Testis (tissue), 3 donors: Measurements from ENCODE around the gene MAPK8IP1. TPM values are rescaled to one million over a fixed set of nuclear protein-coding genes. Genes with fewer than 3 reads are reported as not detected.

Experiments used
- DNase-seq: peaks from one replicate; pipeline ENCODE4 v3.0.0-alpha.2; 2019
- H3K27ac ChIP-seq, 2 donors: fragments of 200-600 bp; sonication (generic); one replicate each; pipeline ENCODE4 v1.5.1; 2019
- H3K27me3 ChIP-seq: fragments of 200-600 bp; sonication (generic); one replicate; pipeline ENCODE4 v1.5.1; 2019
- H3K36me3 ChIP-seq: fragments of 200-600 bp; sonication (generic); one replicate; pipeline ENCODE4 v1.5.1; 2017; ENCODE audit warnings: low read depth; ENCODE audit errors: missing control alignments
- H3K4me1 ChIP-seq: fragments of 200-600 bp; sonication (generic); one replicate; pipeline ENCODE4 v1.5.1; 2019
- H3K4me3 ChIP-seq, 2 donors: fragments of 200-600 bp; sonication (generic); one replicate each; pipeline ENCODE4 v1.5.1; 2017 to 2019
- H3K9me3 ChIP-seq: fragments of 200-600 bp; sonication (generic); one replicate; pipeline ENCODE4 v1.5.1; 2017
- CTCF ChIP-seq, 3 experiments: fragments of 450-650 bp in 2 of 3; fragments of 200-600 bp in 1 of 3; sonication (generic) in 1 of 3; IDR thresholded peaks; one replicate each; pipeline ENCODE4 v1.5.1; 2016 to 2019; ENCODE audit warnings: antibody characterized with exemption in 3 of 3, mild to moderate bottlenecking in 2 of 3, moderate library complexity in 1 of 3
- POLR2A ChIP-seq: fragments of 450-650 bp; IDR thresholded peaks from one replicate; pipeline ENCODE4 v1.6.1; 2017; ENCODE audit warnings: antibody characterized with exemption, mild to moderate bottlenecking, moderate library complexity
- WGBS, 2 donors: methylation state at CpG; one replicate each; pipeline ENCODE4 v1.1.5; 2018; 5-methylcytosine and 5-hydroxymethylcytosine counted together
- intact Hi-C: fragments of 100-400 bp; cut with DNase I; formaldehyde crosslinking; loops from one replicate; pipeline ENCODE4 v1.15.1; 2023; ENCODE audit warnings: low total_unique reads
- polyA plus RNA-seq: library from polyadenylated mRNA; stranded (reverse); fragments of 350-450 nt; fragmentation: Illumina TruSeq; extraction: RNeasy Lipid Tissue Mini Kit (QIAGEN cat#74804); gene quantifications from one replicate; pipeline ENCODE4 v1.2.3, GENCODE V29; 2014; ENCODE audit warnings: low read depth, low replicate concordance; ENCODE audit not compliant: insufficient read depth
- total RNA-seq, 2 donors: library from RNA; depleted of rRNA; stranded (reverse); fragments of >200 nt; gene quantifications; one replicate each; pipeline ENCODE4 v1.2.3, GENCODE V29; 2016

MAPK8IP1 gene
- total and polyA plus RNA-seq, 3 donors from 2014 or later: 54.5 to 62.9 (median 57.5) TPM

DNA sequence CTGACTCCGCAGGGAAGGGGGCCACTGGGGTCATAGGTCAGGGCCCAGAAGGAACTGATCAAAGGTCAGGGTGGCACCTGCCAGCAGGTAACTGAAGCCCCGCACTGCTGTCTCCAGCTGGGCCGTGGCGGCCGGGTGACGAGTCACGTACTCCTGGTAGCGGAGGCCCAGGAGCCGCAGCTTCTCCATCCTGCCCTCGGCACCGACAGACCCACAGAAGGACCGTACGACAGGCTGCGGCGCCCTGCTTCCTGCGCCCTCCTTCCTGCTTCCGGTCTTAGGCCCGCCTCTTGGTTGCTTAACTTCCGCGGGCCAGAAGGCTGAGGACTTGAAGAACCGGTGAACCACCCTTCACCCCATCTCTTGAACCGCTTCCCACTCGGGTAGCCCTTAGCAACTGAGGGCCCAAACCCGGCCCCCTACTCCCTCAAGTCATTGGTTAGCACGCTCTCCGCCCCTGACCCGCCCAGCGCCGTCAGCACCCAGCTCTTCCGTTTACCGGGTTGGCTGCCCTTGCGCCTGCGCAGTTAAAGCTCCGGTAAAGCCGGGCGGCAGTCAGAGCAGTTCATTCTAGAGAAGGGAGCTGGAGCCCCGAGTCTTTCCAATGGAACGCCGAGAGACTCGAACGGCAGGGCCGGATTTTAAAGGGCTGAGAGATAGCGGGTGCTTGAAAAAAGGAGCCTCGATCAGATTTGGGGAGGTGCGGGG lies 32.3 kb downstream of the MAPK8IP1 start, which contains the start of gene PEX16:
PEX16 (minus strand) TSS at position 255 of the 708 bp plus-strand sequence; CDS start at position 189, 66 bp downstream.
- H3K4me3 ChIP-seq: peak within 1 kb of the TSS; percentile 72 to 88
- intact Hi-C loops: no loop called here
- 1% methylated on average over 27 to 44 of the region's 45 CpGs for WGBS, 2 donors
- H3K9me3 ChIP-seq: no peaks in the 10 kb centered on the region
- no peaks in the 10 kb centered on the region for H3K27me3 ChIP-seq
- H3K4me1 ChIP-seq: peaks cover 22% of the 10 kb centered on the region
- no peak for TF ChIP-seq POLR2A
- peak in 1 of 3 experiments; percentile 16 for TF ChIP-seq CTCF (IDR thresholded peaks at IDR 0.05)
- DNase-seq: peak; percentile 96
- H3K36me3 ChIP-seq: no peaks in the 10 kb centered on the region
- peak within 1 kb of the TSS; percentile 69 to 85 for H3K27ac ChIP-seq

DNA sequence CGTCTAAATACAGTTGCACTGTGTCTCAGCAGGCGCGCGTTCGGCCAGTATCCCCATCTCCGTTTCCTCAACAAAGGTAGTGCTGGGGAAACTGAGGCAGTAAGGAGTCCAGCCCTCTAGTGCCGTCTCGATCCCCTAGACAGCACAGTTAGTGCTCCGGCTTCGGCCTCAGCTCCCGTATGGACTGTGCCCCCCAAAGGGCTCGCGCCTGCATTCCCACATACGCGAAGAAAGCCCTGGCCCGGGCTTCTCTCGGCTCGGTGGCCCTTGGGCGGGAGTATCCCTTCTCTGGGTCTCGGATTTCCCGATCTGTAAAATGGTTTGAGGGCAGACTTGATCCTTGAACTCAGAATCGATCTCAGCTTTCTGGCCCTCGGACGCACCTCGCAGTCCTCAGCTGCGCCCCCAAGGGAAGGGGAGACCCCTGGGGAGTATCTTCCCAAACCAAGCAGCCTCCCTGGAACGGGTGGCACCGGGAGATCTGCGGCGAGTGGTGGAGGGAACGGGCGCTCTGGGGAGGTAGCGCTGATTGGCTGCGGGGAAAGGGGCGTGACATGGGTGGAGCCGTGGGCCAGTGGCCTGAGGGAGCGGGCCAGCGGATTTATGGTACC lies 33.0 kb downstream of the MAPK8IP1 start:
- intact Hi-C loops: no loop called here
- no peaks in the 10 kb centered on the region for H3K36me3 ChIP-seq
- no peak for TF ChIP-seq POLR2A
- no peak for TF ChIP-seq CTCF (IDR thresholded peaks at IDR 0.05)
- peaks cover 22% of the 10 kb centered on the region for H3K4me1 ChIP-seq
- no peaks in the 10 kb centered on the region for H3K27me3 ChIP-seq
- 0 to 1% methylated on average over 29 to 38 of the region's 38 CpGs for WGBS, 2 donors
- H3K9me3 ChIP-seq: no peaks in the 10 kb centered on the region
- peak overlapping the region; percentile 72 to 88 for H3K4me3 ChIP-seq
- peak overlapping the region; percentile 69 to 85 for H3K27ac ChIP-seq
- peak; percentile 91 for DNase-seq

GRCh38 chr11:45918962-45919675 lies 33.7 kb downstream of the MAPK8IP1 start:
- Histone ChIP-seq H3K27ac (peak overlapping the region in 1 of 2 donors; percentile 85), H3K36me3 (no peaks in the 10 kb centered on the region), H3K4me1 (peaks cover 22% of the 10 kb centered on the region), H3K4me3 (peak overlapping the region; percentile 72 to 88), H3K27me3 (no peaks in the 10 kb centered on the region), H3K9me3 (no peaks in the 10 kb centered on the region)
- no peak for DNase-seq
- TF ChIP-seq CTCF (IDR thresholded peaks at IDR 0.05) (no peak), POLR2A (no peak)
- WGBS, 2 donors: 46 to 53% methylated on average over 7 of the region's 7 CpGs
- intact Hi-C loops: no loop called here

- Histone ChIP-seq H3K36me3 (no peaks in the 10 kb centered on the region), H3K4me3 (no peak overlapping the region), H3K27ac (no peak overlapping the region), H3K4me1 (peaks cover 22% of the 10 kb centered on the region), H3K9me3 (no peaks in the 10 kb centered on the region), H3K27me3 (no peaks in the 10 kb centered on the region)
- TF ChIP-seq CTCF (IDR thresholded peaks at IDR 0.05): no peak
- no peak for TF ChIP-seq POLR2A
- DNase-seq: no peak
- 72 to 73% methylated on average over 12 to 13 of the region's 13 CpGs for WGBS, 2 donors
- intact Hi-C loops: no loop called here
Measured at GRCh38 chr11:45919806-45920530, 34.5 kb downstream of the MAPK8IP1 start.
